ENCODE results near the gene TUFT1. TPM values are rescaled to one million over a fixed set of nuclear protein-coding genes. Genes with fewer than 3 reads are reported as not detected.
"Not testable (repeated sequence)": the region's sequence is repeated elsewhere in the genome, so short reads cannot be mapped to it uniquely, and the experiment has no call there.

TUFT1 gene
- polyA plus RNA-seq, 1 donor from 2014 or later, result 25.8 TPM

DNA sequence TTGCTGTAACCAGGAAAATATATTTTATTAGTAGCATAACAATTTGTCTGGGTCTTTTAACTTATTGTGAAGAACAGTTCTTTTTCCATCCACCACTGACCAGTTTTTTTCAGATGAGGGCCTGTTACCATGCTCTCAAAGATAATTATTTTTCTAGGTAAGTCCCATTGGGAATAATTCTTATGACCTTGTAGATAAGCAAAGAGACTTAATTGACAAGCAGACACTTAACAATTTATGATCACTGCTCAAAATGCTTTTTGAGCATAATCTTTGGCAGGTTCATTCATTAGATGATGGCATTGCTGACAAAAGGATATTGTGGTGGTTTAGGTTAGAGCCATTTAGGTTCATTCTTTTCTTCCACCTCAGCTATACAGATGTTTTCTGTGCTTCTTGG is 78.4 kb downstream of the TUFT1 start:
- no peaks in the 10 kb centered on the region for H3K9me2 ChIP-seq (ENCODE audit: insufficient read depth, low read length)
- TF ChIP-seq MXI1 (conservative IDR thresholded peaks at IDR 0.05; ENCODE audit: poor library complexity, severe bottlenecking) (no peak), EZH2 (IDR thresholded peaks at IDR 0.05; ENCODE audit: borderline replicate concordance, insufficient read depth, low read length, poor library complexity, severe bottlenecking) (no peak), EP300 (conservative IDR thresholded peaks at IDR 0.05; ENCODE audit: poor library complexity, severe bottlenecking) (no peak), SMC3 (conservative IDR thresholded peaks at IDR 0.05; ENCODE audit: poor library complexity) (no peak), POLR2AphosphoS5 (IDR thresholded peaks at IDR 0.05) (no peak), RAD21 (conservative IDR thresholded peaks at IDR 0.05) (no peak), TAF1 (IDR thresholded peaks at IDR 0.05; ENCODE audit: low read depth) (no peak)
- TF ChIP-seq, protein P1, sequence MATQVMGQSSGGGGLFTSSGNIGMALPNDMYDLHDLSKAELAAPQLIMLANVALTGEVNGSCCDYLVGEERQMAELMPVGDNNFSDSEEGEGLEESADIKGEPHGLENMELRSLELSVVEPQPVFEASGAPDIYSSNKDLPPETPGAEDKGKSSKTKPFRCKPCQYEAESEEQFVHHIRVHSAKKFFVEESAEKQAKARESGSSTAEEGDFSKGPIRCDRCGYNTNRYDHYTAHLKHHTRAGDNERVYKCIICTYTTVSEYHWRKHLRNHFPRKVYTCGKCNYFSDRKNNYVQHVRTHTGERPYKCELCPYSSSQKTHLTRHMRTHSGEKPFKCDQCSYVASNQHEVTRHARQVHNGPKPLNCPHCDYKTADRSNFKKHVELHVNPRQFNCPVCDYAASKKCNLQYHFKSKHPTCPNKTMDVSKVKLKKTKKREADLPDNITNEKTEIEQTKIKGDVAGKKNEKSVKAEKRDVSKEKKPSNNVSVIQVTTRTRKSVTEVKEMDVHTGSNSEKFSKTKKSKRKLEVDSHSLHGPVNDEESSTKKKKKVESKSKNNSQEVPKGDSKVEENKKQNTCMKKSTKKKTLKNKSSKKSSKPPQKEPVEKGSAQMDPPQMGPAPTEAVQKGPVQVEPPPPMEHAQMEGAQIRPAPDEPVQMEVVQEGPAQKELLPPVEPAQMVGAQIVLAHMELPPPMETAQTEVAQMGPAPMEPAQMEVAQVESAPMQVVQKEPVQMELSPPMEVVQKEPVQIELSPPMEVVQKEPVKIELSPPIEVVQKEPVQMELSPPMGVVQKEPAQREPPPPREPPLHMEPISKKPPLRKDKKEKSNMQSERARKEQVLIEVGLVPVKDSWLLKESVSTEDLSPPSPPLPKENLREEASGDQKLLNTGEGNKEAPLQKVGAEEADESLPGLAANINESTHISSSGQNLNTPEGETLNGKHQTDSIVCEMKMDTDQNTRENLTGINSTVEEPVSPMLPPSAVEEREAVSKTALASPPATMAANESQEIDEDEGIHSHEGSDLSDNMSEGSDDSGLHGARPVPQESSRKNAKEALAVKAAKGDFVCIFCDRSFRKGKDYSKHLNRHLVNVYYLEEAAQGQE (IDR thresholded peaks at IDR 0.05; ENCODE audit: borderline replicate concordance), result no peak
- TF ChIP-seq, protein P2, sequence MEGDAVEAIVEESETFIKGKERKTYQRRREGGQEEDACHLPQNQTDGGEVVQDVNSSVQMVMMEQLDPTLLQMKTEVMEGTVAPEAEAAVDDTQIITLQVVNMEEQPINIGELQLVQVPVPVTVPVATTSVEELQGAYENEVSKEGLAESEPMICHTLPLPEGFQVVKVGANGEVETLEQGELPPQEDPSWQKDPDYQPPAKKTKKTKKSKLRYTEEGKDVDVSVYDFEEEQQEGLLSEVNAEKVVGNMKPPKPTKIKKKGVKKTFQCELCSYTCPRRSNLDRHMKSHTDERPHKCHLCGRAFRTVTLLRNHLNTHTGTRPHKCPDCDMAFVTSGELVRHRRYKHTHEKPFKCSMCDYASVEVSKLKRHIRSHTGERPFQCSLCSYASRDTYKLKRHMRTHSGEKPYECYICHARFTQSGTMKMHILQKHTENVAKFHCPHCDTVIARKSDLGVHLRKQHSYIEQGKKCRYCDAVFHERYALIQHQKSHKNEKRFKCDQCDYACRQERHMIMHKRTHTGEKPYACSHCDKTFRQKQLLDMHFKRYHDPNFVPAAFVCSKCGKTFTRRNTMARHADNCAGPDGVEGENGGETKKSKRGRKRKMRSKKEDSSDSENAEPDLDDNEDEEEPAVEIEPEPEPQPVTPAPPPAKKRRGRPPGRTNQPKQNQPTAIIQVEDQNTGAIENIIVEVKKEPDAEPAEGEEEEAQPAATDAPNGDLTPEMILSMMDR (IDR thresholded peaks at IDR 0.05; ENCODE audit: poor library complexity, severe bottlenecking), result no peak
- H3K36me3 ChIP-seq (ENCODE audit: insufficient read depth, low read length), result no peaks in the 10 kb centered on the region
- no peak overlapping the region for H2AFZ ChIP-seq (ENCODE audit: low read depth, low read length)
- H4K20me1 ChIP-seq (ENCODE audit: insufficient read depth), result no peaks in the 10 kb centered on the region
- no peaks in the 10 kb centered on the region for H3K9me3 ChIP-seq (ENCODE audit: low read length)
- H3K4me2 ChIP-seq (ENCODE audit: low read length), result no peak overlapping the region
- H3K27me3 ChIP-seq (ENCODE audit: insufficient read depth, low read depth, low read length), result no peaks in the 10 kb centered on the region
- H3F3A ChIP-seq (ENCODE audit: insufficient read depth, low read length, poor library complexity, severe bottlenecking), result no peaks in the 10 kb centered on the region
- no peak overlapping the region for H3K4me3 ChIP-seq (ENCODE audit: low read length)
- no peak overlapping the region for H3K27ac ChIP-seq (ENCODE audit: low read length)
- H3K79me2 ChIP-seq (replicated peaks; ENCODE audit: insufficient read depth, low read length), result peaks cover 85% of the 10 kb centered on the region
- H3K9ac ChIP-seq (ENCODE audit: low read length), result no peak overlapping the region

DNA sequence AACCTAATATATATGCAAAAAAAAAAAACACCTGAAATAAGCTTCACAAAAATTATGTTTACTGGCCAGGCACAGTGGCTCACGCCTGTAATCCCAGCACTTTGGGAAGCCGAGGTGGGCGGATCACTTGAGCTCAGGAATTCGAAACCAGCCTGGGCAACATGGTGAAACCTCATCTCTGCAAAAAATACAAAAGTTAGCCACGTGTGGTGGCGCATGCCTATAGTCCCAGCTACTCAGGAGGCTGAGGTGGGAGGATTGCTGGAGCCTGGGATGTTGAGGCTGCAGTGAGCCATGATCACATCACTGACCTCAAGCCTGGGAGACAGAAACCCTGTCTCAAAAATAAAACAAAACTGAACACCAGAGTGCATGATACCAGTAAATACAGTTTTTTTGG is 78.9 kb downstream of the TUFT1 start:
- not testable (repeated sequence) for H3K27ac ChIP-seq (ENCODE audit: low read length); H3K9ac ChIP-seq (ENCODE audit: low read length); H3K9me3 ChIP-seq (ENCODE audit: low read length); H3K36me3 ChIP-seq (ENCODE audit: insufficient read depth, low read length); H3K4me3 ChIP-seq (ENCODE audit: low read length); H3K27me3 ChIP-seq (ENCODE audit: insufficient read depth, low read depth, low read length); H2AFZ ChIP-seq (ENCODE audit: low read depth, low read length); H4K20me1 ChIP-seq (ENCODE audit: insufficient read depth); H3F3A ChIP-seq (ENCODE audit: insufficient read depth, low read length, poor library complexity, severe bottlenecking); H3K9me2 ChIP-seq (ENCODE audit: insufficient read depth, low read length); H3K4me2 ChIP-seq (ENCODE audit: low read length)
- peaks cover 83% of the 10 kb centered on the region for H3K79me2 ChIP-seq (replicated peaks; ENCODE audit: insufficient read depth, low read length)

DNA sequence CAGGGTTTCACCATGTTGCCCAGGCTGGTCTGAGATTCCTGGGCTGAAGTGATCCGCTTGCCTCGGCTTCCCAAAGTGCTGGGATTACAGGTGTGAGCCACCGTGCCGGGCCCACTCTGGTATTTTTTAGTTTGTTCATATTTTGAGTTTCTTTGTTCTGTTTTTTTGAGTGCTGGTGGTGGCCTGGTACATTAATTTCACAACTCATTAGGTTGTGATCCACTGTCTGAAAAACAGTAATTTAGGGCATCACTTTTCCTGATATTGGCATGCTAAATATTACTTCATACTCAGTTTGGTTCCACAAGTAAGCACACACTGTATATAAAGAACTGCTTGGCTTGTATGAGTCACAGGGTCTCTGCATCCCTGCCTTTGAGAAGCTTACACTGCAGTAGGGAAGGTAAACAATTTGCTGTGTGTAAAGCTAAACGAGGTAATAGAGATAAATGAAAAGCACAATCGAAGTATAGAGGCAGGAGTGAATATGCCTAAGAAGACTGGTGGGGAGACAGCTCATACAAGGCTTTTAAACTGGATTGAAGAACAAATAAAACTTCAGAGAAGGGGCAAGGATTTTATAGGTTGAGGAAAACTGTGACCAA is 79.5 kb downstream of the TUFT1 start:
- TF ChIP-seq, protein P2 (IDR thresholded peaks at IDR 0.05; ENCODE audit: poor library complexity, severe bottlenecking), result no peak
- TF ChIP-seq POLR2AphosphoS5 (IDR thresholded peaks at IDR 0.05) (no peak), EZH2 (IDR thresholded peaks at IDR 0.05; ENCODE audit: borderline replicate concordance, insufficient read depth, low read length, poor library complexity, severe bottlenecking) (no peak), RAD21 (conservative IDR thresholded peaks at IDR 0.05) (no peak), MXI1 (conservative IDR thresholded peaks at IDR 0.05; ENCODE audit: poor library complexity, severe bottlenecking) (no peak), SMC3 (conservative IDR thresholded peaks at IDR 0.05; ENCODE audit: poor library complexity) (no peak), EP300 (conservative IDR thresholded peaks at IDR 0.05; ENCODE audit: poor library complexity, severe bottlenecking) (no peak), TAF1 (IDR thresholded peaks at IDR 0.05; ENCODE audit: low read depth) (no peak)
- TF ChIP-seq, protein P1 (IDR thresholded peaks at IDR 0.05; ENCODE audit: borderline replicate concordance), result no peak
- Histone ChIP-seq H3K27ac (ENCODE audit: low read length) (no peak overlapping the region), H3F3A (ENCODE audit: insufficient read depth, low read length, poor library complexity, severe bottlenecking) (no peaks in the 10 kb centered on the region), H4K20me1 (ENCODE audit: insufficient read depth) (no peaks in the 10 kb centered on the region), H3K9me2 (ENCODE audit: insufficient read depth, low read length) (no peaks in the 10 kb centered on the region), H3K9ac (ENCODE audit: low read length) (no peak overlapping the region), H3K27me3 (ENCODE audit: insufficient read depth, low read depth, low read length) (no peaks in the 10 kb centered on the region), H2AFZ (ENCODE audit: low read depth, low read length) (no peak overlapping the region), H3K79me2 (replicated peaks; ENCODE audit: insufficient read depth, low read length) (peaks cover 79% of the 10 kb centered on the region), H3K4me3 (ENCODE audit: low read length) (no peak overlapping the region), H3K36me3 (ENCODE audit: insufficient read depth, low read length) (no peaks in the 10 kb centered on the region), H3K4me2 (ENCODE audit: low read length) (no peak overlapping the region), H3K9me3 (ENCODE audit: low read length) (no peaks in the 10 kb centered on the region)
